ENCODE data around the gene KMT2C. TPM values are rescaled to one million over a fixed set of nuclear protein-coding genes. Genes with fewer than 3 reads are reported as not detected.
"Not testable (repeated sequence)": the region's sequence is repeated elsewhere in the genome, so short reads cannot be mapped to it uniquely, and the experiment has no call there.

The KMT2C gene
- total RNA-seq, 1 donor = 34.3 TPM

GRCh38 chr7:152399344-152399743, 36.5 kb downstream of the KMT2C start:
- no peak overlapping the region for H3K4me3 ChIP-seq (ENCODE audit: low read depth, low read length)
- no peak for TF ChIP-seq CTCF (IDR thresholded peaks at IDR 0.05; ENCODE audit: insufficient read depth, low read length)
- no peak for DNase-seq (ENCODE audit: low read depth)

GRCh38 chr7:152395112-152395511, 40.7 kb downstream of the KMT2C start:
- H3K4me3 ChIP-seq (ENCODE audit: low read depth, low read length) = no peak overlapping the region
- no peak for TF ChIP-seq CTCF (IDR thresholded peaks at IDR 0.05; ENCODE audit: insufficient read depth, low read length)
- DNase-seq (ENCODE audit: low read depth) = no peak

GRCh38 chr7:152394214-152394613, 41.6 kb downstream of the KMT2C start:
- H3K4me3 ChIP-seq (ENCODE audit: low read depth, low read length) = not testable (repeated sequence)
- peak; percentile 57 for DNase-seq (ENCODE audit: low read depth)
- peak; percentile 57 for TF ChIP-seq CTCF (IDR thresholded peaks at IDR 0.05; ENCODE audit: insufficient read depth, low read length)

GRCh38 chr7:152392254-152392653, 43.5 kb downstream of the KMT2C start:
- no peak for TF ChIP-seq CTCF (IDR thresholded peaks at IDR 0.05; ENCODE audit: insufficient read depth, low read length)
- no peak for DNase-seq (ENCODE audit: low read depth)
- no peak overlapping the region for H3K4me3 ChIP-seq (ENCODE audit: low read depth, low read length)

- not testable (repeated sequence) for DNase-seq (ENCODE audit: low read depth); H3K4me3 ChIP-seq (ENCODE audit: low read depth, low read length)
Observed at GRCh38 chr7:152386136-152386764, 49.6 kb downstream of the KMT2C start.

GRCh38 chr7:152384235-152385200, 51.3 kb downstream of the KMT2C start:
- H3K4me3 ChIP-seq (ENCODE audit: low read depth, low read length); DNase-seq (ENCODE audit: low read depth): not testable (repeated sequence)

- H3K4me3 ChIP-seq (ENCODE audit: low read depth, low read length) = no peak overlapping the region
- DNase-seq (ENCODE audit: low read depth) = peak; percentile 89
- peak; percentile 12 for TF ChIP-seq CTCF (IDR thresholded peaks at IDR 0.05; ENCODE audit: insufficient read depth, low read length)
Observed at GRCh38 chr7:152383341-152384234, 52.2 kb downstream of the KMT2C start.

Measured in fibroblast of the aortic adventitia (primary cell).